Bone marrow (tissue), 2 donors: ENCODE data around the gene FAM90A1.
A peak's percentile ranks its signal among the peaks of the same experiment; 100 is the strongest.
"Not testable (repeated sequence)": the region's sequence is repeated elsewhere in the genome, so short reads cannot be mapped to it uniquely, and the experiment has no call there.

ENCODE experiments used
- DNase-seq, 2 donors: peaks; one replicate each; lab custom pipeline; 2025; lab: John Stamatoyannopoulos, UW

Gene FAM90A1

GRCh38 chr12:8226992-8227731, at the start of gene FAM90A1:
Gene FAM90A1 (minus strand): TSS chr12:8227618. CDS start chr12:8224832, 2,786 bp downstream.
- peak in 1 of 2 donors; percentile 49 for DNase-seq

- DNase-seq = not testable (repeated sequence)
Measured at GRCh38 chr12:8276397-8276796, 49.0 kb upstream of the FAM90A1 start.

- not testable (repeated sequence) for DNase-seq
Measured at GRCh38 chr12:8266706-8267105, 39.3 kb upstream of the FAM90A1 start.

- not testable (repeated sequence) for DNase-seq
Measured at GRCh38 chr12:8264236-8264635, 36.8 kb upstream of the FAM90A1 start.

GRCh38 chr12:8261111-8261554, 33.7 kb upstream of the FAM90A1 start:
- DNase-seq = not testable (repeated sequence)

GRCh38 chr12:8256356-8256755, 28.9 kb upstream of the FAM90A1 start:
- DNase-seq = not testable (repeated sequence)

- DNase-seq = not testable (repeated sequence)
Measured at GRCh38 chr12:8254705-8255104, 27.3 kb upstream of the FAM90A1 start.

GRCh38 chr12:8252056-8252818, 24.8 kb upstream of the FAM90A1 start:
- not testable (repeated sequence) for DNase-seq

- DNase-seq = not testable (repeated sequence)
Measured at GRCh38 chr12:8251616-8252015, 24.2 kb upstream of the FAM90A1 start.

GRCh38 chr12:8246941-8247535, 19.6 kb upstream of the FAM90A1 start:
- not testable (repeated sequence) for DNase-seq

GRCh38 chr12:8243682-8244161, 16.3 kb upstream of the FAM90A1 start:
- peak in 1 of 2 donors; percentile 7 for DNase-seq

GRCh38 chr12:8242880-8243681, 15.7 kb upstream of the FAM90A1 start:
- DNase-seq = peak; percentile 81 to 98

GRCh38 chr12:8242622-8242879, 15.1 kb upstream of the FAM90A1 start:
- DNase-seq = not testable (repeated sequence)

- DNase-seq = peak in 1 of 2 donors; percentile 0
Measured at GRCh38 chr12:8241917-8242621, 14.7 kb upstream of the FAM90A1 start.

GRCh38 chr12:8240340-8241114, 13.1 kb upstream of the FAM90A1 start:
- DNase-seq = not testable (repeated sequence)

- not testable (repeated sequence) for DNase-seq
Measured at GRCh38 chr12:8237031-8237430, 9.6 kb upstream of the FAM90A1 start.

- not testable (repeated sequence) for DNase-seq
Measured at GRCh38 chr12:8235316-8236157, 8.1 kb upstream of the FAM90A1 start.

GRCh38 chr12:8234746-8235145, 7.3 kb upstream of the FAM90A1 start:
- not testable (repeated sequence) for DNase-seq

- not testable (repeated sequence) for DNase-seq
Measured at GRCh38 chr12:8233935-8234495, 6.6 kb upstream of the FAM90A1 start.
